ENCODE results near the gene SYAP1.
A peak's percentile ranks its signal among the peaks of the same experiment; 100 is the strongest.
"Not testable (repeated sequence)": the region's sequence is repeated elsewhere in the genome, so short reads cannot be mapped to it uniquely, and the experiment has no call there.

The SYAP1 gene

DNA sequence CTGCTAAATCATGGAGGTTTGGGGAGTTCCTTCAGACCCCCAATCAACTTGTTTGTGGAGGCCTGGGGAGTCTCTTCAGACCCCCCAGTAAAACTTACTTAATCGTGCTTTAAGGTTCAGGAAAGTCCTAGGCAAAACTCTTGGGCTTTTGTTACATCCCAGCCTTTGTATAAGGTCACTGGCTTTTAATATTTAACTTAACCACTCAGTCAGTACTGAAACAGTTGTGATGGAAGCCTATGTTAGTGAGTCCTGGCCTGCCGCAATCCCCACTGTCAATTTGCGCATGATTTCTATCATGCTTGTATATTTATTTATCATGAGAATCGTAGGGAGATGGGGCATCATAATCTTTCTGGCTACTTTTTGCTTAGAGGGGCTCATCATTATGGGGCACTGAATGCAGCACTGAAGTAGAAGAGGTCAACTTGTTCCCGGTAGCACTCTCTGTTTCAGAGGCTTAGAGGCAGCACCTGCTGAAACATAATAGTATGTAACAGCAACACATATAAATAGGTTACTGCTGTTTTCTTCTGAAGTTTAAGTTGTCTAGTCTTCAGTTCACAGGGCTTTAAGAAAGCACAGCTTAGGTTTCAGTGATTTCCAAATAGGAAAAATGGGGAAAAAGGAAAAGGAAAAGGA is 7.1 kb downstream of the SYAP1 start:
- not testable (repeated sequence) for FAIRE-seq

DNA sequence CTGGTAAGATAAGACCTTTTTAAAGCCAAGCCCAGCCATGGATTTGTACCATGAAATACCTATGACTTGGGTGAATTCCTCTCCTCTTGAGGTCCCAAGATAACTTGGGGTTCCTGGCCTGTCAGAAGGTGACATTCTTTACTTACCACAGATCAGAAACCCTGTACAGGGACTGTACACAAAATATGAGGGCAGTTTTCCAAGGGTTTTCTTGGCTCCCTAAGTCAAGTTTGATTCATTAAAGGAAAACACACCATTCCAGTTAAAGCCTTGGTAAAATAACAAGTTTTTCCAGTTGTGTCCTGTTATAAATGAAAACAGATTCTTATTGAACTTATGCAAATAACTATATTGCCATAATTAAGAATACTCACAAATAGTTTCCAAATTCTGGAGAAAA is 8.2 kb downstream of the SYAP1 start:
- no peak for FAIRE-seq

DNA sequence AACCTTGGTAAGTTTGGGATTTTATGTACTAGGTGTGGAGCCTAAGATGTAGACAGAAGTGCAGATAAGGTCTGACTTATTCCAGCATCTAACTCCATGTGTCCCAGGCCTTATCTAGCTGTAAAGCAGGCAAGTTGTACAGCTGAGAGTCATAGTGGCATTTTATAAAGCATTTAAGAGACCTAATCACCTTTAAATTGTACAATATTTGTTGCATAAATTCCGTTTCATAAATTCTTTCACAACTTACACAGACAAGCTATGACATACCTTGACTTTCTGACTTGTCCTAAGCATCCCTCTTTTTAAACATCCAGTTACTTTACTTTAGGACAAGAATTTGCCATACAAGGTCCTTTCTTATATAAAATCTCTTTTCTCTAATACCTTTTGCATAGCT is 11.0 kb downstream of the SYAP1 start:
- no peak for FAIRE-seq

DNA sequence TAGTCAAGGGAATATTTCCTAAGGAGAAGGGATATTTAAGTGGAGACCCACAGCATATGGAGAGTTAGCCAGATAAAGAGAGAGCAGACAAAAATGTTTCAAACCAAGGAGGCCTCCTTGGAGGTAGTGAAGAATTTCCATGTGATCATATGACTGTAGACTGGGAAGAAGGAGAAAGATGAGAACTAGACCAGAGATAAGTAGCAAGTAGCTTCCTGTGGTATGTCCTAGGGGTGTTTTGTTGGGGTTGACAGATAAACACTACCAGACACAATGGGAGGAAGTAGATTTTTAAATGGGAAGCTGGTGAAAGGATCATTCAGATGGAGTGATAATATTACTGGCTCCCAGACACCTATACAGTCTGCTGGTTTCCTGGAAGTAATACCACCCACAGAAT is 13.6 kb downstream of the SYAP1 start:
- FAIRE-seq = no peak

DNA sequence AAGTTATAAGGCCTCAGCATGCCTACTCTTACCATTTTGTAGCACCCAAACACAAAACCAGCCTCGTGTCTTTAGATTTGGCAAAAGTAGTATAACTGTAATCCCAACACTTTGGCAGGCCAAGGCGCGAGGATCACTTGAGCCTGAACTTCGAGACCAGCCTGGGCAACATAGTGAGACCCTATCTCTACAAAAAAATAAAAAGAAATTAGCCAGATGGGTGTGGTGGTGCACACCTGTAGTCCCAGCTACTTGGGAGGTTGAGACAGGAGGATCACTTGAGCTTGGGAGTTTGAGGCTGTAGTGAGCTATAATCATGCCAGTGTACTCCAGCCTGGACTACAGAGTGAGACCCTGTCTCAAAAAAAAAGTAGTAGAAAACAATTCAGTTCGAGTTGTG is 17.6 kb downstream of the SYAP1 start:
- FAIRE-seq = no peak

DNA sequence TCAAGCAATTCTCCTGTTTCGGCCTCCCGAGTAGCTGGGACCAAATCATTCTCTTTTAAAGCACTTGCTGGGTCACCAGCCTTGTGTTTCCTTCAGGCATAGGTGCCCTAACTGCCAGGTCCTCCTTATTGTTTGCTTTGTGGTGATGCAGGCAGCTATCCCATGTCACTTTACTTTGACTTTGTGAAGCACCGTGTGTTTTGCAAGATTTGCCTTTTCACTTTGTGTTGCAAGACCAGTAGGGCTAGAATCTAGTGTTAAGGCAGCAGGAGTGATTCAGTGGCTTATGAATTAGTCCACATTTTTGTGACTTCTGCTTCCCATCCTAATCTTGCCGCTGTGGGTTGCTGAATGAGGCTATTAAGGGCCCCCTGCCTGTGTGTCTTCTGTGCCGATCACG is 20.2 kb downstream of the SYAP1 start:
- FAIRE-seq = no peak

DNA sequence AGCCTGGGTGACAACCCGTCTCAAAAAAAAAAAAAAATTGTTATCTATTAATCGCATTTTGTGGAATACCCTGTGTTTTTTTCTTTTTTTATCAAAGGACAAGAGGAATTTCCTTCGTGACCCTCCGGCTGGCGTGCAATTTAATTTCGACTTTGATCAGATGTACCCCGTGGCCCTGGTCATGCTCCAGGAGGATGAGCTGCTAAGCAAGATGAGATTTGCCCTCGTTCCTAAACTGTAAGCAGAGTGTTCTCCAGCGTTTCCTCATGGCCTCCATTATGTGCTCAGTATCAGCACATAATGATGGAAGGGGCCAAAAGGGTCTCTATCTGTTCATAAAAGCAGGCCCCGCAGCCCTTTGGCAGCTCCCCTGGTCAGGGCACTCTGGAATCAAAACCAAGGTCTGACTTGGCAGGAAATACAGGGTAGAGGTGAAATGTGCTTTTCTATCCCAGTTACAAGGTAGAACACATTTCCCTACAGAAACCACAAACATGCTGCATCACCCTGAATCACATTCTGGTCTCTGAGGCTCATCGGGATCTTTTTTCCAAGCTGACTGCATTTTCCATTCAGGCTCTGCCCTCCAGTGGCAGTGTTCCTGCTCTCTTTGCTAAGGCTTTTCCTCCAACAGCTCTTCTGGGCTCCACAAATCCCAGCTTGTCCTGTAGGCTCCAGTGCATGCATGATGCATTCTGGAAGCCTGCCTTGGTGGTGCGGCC is 24.4 kb downstream of the SYAP1 start:
- no peak for FAIRE-seq

DNA sequence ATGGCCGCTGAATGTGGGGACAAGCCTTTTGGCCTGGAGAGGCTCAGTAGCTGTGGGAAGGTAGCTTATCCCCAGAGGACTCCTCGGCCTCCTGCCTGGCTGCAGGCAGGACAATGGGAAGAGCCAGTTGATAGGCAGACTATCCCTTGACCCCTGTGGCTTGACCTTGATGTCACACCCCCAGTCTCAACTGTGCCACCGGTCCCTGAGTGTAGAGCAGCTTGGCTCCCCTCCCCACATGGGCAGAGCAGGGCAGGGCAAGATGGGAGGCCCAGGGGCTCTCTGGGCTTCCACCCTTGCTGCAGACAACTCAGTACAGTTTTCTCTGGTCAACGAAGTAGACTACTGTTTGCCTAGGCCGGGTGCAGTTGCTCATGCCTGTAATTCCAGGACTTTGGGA is 25.7 kb downstream of the SYAP1 start:
- no peak for FAIRE-seq

DNA sequence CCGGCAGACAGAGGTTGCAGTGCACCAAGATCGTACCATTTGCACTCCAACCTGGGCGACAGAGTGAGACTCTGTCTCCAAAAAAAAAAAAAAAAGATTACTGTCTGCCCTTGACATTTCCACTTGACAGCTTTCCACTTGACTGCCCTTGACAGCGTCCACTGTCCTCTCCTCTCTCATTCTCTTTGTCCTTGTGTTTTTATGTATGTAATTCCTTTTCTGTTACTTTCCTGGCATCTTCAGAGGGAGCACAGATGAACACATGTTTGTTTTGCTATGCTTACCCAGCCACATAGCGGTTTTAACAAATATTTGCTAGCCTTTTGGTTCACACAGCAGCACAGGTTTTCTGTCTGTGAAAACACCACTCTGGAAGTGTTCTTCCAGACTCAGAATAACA is 26.2 kb downstream of the SYAP1 start:
- FAIRE-seq = no peak

DNA sequence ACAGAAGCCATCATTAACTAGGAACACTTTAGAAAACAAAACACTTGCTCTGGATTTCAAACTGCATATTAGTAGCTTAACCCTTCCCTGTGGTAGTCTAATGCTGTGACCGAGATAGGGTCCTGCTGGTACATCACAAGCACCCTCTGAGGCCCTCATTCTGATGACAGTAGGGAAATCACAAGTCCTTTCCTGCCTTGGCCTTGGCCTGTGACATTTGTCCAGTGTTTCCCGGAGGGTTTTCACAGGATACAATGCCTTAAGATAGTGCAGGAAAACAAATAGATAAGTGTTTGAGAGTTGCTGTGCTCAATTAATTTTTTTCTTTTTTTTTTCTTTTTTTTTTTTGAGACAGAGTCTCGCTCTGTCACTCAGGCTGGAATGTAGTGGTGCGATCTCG is 29.0 kb downstream of the SYAP1 start:
- no peak for FAIRE-seq

DNA sequence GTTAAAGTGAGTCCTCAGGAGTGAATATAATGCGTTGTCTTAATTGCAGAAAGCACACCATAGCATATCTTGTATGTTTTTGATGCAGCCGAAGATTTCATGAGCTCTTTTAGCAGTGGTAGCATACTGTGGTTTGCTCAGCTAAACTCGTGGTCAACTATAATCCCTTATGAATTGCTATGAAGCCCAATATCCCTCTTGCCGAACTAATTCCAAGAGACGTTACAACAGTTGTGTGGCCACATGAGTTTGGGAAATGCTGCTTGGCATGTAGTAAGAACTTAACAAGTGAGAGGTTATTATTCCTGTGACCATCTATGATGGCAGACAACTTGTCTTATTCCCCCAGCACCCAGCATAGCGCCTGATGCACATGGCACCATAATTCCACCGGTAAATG is 30.7 kb downstream of the SYAP1 start:
- no peak for FAIRE-seq

DNA sequence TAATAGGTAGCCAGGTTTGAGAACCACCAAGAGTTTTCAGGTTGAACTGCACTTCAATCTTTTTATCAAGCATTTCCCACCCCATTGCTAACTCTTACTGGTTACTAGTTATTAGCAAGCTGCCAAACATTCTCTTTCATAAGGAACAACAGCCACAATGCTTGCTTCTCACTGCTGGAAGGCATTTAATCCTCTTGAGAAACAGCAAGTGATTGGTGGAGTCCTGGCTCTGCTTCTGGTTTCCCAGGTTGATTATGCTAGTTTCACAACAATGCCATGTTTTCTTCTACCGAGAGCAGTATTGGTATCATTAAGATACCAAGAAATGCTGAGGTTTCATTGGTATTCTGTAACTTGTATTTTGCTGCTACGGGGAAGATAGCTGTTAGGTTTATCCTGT is 34.6 kb downstream of the SYAP1 start:
- FAIRE-seq = no peak

DNA sequence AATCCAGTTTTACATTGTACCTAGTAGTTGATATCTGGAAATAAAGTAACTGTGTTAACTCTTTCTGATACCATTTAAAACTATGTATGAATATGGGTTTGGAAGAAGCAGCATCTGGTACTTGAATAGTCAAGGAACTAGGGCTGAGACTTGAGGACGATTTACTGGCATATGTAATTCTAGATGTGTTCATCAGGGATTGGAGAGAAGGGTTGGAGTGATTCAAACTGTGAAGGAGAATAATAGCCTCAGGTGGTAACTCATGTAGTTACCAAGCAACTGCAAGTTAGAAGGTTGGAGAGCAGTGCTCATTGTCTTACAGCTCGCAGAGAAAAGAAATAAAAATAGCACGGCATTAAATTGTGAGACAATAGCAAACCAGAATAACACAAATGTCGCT is 37.3 kb downstream of the SYAP1 start:
- no peak for FAIRE-seq

DNA sequence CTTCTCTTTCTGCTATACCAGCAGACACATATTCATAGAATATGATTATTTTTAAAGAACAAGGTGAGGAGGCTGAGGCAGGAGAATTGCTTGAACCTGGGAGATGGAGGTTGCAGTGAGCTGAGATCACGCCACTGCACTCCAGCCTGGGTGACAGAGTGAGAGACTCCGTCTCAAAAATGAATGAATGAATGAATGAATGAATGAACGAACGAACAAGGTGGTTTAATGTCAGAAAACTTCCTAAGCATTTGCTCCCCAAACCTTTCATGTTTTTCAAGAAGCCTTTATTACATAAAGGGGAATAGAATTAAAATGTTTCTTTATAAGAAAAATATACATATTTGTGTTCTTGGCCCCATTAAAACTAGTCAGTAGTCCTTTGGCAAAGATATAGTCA is 42.1 kb downstream of the SYAP1 start:
- not testable (repeated sequence) for FAIRE-seq

DNA sequence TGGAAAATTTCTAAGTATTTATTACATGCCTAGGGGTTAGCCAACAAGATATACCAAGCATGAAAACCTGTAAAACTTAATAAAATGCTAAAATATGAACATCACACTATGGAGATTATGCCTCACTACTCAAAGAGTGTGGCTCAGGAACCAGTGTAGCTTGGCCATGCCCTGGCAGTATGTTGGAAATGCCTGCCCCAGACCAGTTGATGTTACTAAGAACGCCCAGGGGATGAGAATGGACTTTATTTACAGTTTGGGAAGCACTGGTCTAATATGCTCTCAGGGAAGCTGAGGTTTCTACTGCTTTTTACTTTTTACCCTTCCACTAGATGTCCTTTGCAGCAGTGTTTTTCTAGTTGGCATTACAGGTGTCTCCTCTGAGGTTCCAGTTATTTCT is 43.2 kb downstream of the SYAP1 start:
- FAIRE-seq = no peak

DNA sequence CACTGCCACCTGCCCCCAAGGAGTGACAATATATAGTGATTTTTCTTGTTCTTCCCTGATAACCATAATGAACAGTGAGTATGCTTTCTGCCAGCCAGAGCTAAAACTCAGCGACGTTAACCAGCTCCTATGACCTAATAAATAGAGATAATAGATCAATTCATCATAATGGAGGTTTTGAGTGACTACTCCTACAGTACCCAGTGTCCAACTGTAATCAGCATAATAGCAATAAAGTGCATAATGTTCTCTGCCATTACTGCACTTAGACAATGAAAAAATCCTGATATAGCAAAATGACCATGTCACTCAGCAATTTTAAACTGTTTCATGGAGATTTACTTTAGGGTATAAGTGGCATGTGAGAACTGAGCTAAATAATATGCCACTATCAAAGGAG is 46.2 kb downstream of the SYAP1 start:
- FAIRE-seq = no peak

DNA sequence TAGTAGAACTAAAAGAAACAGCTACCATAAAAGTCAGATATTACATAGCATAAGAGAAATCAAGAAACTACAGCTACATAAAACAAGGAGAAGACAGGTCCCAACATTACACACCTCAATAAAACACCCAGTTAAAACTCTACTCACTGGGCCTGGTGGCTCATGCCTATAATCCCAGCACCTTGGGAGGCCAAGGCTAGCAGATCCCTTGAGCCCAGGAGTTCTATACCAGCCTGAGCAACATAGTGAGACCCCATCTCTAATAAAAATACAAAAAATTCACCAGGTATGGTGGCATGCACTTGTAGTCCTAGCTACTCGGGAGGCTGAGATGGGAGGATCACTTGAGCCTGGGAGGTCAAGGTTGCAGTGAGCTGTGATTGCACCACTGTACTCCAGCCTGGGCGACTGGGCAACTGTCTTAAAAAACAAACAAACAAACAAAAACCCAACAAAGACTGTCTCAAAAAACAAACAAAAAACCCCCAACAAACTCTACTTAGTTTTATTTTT is 51.6 kb downstream of the SYAP1 start:
- no peak for FAIRE-seq

DNA sequence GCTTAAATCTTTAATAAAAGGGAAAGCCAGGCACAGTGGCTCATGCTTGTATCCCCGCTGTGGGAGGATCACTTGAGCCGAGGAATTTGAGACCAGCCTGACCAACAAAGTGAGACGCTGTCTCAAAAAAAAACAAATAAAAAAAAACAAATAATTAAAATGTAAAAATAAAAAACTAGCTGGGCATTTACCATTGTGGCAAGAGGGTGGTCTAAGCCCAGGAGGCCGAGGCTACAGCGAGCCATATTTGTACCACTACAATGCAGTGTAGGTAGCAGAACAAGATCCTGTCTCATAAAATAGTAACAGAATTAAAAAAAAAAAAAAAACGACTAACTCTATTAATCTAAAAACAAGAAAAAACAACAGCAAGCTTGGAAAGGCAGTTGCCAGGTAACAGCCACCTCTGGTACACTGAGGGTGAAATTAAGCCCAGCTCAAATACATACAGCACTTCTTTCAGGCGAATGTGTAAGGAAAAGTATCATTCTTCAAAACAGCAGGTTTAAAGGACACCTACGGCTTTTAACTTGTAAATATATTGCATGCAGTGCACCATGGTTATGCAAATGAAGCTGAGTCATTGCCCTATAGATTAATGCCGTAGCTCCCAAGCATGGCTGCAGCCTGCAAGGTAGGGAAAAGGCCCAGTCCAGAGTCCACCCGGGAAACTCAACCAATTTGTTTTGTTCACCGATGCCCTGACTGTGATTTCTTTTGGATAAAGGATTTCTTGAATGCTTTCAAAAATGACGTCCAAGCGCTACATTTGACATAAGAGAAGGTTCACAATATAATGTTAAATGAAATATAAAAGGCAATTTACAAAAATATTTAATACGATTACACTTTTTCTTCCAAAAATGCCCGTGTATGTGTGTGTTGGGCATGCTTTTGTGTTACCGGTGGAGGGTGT is 52.3 kb downstream of the SYAP1 start:
- FAIRE-seq = peak; percentile 88

DNA sequence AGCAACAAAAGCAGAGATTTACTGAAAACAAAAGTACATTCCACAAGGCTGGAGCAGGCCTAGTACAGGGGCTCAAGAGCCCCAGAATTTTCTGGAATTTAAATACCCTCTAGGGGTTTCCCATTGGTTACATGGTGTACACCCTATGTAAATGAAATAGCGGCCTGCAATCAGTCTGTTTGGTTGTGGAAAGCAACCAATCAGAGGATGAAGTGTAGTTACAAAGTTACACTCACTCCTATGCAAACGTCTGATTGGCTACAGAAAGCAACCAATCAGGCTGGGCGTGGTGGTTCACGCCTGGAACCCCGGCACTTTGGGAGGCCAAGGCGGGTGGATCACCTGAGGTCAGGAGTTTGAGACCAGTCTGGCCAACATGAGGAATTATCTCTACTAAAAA is 53.0 kb downstream of the SYAP1 start:
- peak; percentile 20 for FAIRE-seq

DNA sequence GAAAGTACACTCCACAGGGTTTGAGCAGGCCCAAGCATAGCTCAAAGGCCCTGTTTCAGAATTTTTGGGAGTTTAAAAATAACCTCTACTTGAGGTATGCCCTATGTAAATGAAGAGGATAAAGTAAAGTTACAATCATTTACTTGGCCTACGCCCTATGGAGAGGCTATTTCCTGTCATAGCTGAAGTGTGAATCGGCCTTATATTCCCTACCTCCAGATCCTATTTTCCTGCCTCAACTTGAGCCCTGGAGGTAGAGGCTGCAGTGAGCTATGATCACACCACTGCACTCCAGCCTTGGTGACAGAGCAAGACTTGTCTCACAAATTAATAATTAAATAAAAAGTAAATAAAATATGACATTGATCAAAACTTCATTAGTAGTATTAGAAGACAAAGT is 55.3 kb downstream of the SYAP1 start:
- FAIRE-seq = no peak

DNA sequence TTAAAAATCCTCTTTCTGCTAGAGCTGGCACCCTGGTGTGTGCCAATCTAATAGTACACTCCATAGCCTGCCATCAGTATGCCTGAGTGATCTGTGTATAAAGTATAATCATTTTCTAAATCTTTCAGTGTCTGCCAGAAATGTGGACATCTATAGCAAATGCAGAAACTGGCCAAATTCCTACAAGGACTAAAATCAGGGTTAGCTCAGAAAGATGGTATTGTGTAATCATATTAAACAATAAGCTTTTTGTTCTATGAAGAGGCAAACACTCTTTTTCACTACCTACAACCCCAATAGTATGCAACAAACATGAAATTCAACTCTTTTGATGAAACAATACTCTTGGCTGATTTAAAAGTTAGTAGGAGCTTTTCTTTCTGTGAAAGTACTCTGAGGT is 59.1 kb downstream of the SYAP1 start:
- no peak for FAIRE-seq

DNA sequence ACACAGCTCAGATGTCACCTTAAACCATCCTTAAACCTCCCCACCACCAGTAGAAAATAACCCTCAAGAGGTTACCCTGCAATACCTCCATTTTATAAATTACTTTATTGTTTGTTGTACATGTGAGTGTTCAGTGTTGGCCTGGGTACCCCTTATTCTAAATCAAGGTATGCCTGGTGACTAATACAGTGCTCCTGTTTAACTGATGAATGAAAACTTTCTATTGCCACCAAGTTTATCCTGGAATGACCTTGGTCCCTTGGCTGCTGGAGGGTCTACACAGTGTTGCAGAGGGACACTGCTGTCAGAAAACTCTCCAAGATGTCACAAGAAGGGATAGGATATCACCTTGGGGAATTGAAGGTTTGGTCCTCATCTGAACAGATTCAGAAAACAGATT is 59.6 kb downstream of the SYAP1 start:
- no peak for FAIRE-seq

DNA sequence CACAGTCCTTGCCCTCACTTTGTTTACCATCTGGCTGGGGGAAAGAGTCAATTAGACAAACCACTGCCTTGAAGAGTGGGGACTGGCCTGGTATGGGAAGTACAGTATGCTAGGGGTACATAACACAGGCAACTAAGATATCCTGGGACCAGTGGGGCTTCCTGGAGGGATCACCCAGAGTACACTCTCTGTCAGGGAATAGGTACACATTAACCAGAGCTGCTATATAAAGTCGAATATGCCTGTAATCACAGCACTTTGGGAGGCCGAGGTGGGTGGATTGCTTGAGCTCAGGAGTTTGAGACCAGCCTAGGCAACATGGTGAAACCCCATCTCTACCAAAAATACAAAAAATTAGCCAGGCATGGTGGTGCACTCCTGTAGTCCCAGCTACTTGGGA is 60.4 kb downstream of the SYAP1 start:
- FAIRE-seq = not testable (repeated sequence)

DNA sequence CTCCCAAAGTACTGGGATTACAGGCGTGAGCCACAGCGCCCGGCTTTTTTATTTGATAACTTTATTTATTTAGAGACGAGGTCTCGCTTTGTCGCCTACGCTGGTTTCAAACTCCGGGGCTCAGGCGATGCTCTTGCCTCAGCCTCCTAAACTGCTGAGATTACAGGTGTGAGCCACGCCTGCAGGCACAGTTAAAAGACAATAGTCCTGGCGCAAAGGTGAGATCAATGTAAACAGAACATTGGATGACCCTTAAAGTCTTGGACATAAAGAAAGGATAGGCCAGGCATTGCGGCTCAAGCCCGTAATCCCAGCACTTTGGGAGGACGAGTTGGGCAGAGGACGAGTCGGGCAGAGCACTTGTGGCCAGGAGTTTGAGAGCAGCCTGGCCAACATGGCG is 64.0 kb downstream of the SYAP1 start:
- no peak for FAIRE-seq
